Activated CD8-positive, alpha-beta memory T cell treated with anti-CD3 and anti-CD28 coated beads, Interleukin-2, amount 10 ng/mL, durations not matched to agents 7 days and 5 days (primary cell): ENCODE results near the gene PARP8. TPM values are rescaled to one million over a fixed set of nuclear protein-coding genes. Genes with fewer than 3 reads are reported as not detected.
A peak's percentile ranks its signal among the peaks of the same experiment; 100 is the strongest.
"Not testable (repeated sequence)": the region's sequence is repeated elsewhere in the genome, so short reads cannot be mapped to it uniquely, and the experiment has no call there.

Experiments used
- ATAC-seq: fragments of 150-1000 bp; cut with Tn5 transposase; one replicate; pipeline ENCODE4 v1.10.0; 2021; ENCODE audit warnings: moderate library complexity
- CTCF ChIA-PET: fragments of 350-600 bp; sonication (Branson Sonifier 250); formaldehyde crosslinking; loops from one replicate; lab custom pipeline; 2021; ENCODE audit warnings: antibody characterized with exemption; lab: Charles Lee
- DNase-seq: peaks from one replicate; pipeline ENCODE4 v3.0.0-alpha.2; 2020
- H3K27ac Mint-ChIP-seq: one replicate; pipeline ENCODE4 v1.8.0; 2021; ENCODE audit warnings: mild to moderate bottlenecking, mixed read lengths
- H3K27me3 Mint-ChIP-seq: one replicate; pipeline ENCODE4 v1.8.0; 2021; ENCODE audit warnings: mixed read lengths
- H3K36me3 Mint-ChIP-seq: one replicate; pipeline ENCODE4 v1.8.0; 2021; ENCODE audit warnings: mild to moderate bottlenecking, mixed read lengths
- H3K4me1 Mint-ChIP-seq: one replicate; pipeline ENCODE4 v1.8.0; 2021; ENCODE audit warnings: mixed read lengths
- H3K4me3 Mint-ChIP-seq: one replicate; pipeline ENCODE4 v1.8.0; 2021; ENCODE audit warnings: mild to moderate bottlenecking, moderate library complexity, mixed read lengths
- H3K9me3 Mint-ChIP-seq: one replicate; pipeline ENCODE4 v1.8.0; 2022; ENCODE audit warnings: low read depth, mixed read lengths
- total RNA-seq, 2 experiments: library from RNA; stranded (reverse); gene quantifications; one replicate each; pipeline ENCODE4 v1.2.3, GENCODE V29; 2021

PARP8 gene
- 100 to 1,000 TPM in 1 of 2 experiments, 10 to 100 TPM in 1; 79.8 to 128 TPM for total RNA-seq

DNA sequence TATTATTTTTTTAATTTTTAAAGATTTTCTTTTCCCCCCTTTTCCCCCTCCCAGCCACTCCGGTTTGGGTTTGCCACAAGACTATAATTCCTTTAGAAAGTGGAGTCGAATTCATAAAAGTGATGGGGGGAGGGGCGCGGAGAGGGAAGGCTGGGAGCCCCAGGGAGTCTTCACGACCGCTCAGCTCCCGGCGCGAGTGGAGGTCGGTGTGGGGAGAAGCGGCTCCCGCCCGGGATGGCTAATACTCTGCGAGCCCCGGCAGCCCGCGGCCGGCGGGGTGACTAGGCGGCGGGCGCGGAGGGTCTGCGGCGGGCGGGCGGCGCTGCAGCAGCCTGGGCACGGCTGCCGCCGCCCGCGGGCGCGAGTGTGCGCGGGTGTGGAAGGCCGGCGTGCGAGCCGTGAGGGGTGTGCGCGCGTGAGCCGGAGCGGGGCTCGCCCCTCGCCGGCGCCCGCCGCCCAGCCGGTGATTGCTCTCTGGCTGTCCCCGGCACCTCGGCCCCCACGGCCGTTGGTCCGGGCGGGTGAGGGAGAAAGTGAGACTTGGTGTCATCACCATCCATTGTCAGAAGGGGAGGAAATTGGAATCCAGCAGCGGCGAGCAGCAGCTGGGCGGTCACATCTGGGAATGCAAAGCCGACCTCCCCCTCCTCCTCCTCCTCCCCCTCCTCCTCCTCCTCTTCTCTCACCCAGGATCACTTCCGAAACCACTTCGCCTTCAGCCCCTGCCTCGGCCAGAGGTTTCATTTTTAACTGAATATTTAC, at the start of gene PARP8:
PARP8 (plus strand) TSS at position 377 of the 762 bp plus-strand sequence. CDS start 459 bp downstream, outside the sequence.
- H3K4me3 Mint-ChIP-seq, result peak within 1 kb of the TSS; percentile 100
- H3K27me3 Mint-ChIP-seq, result no peaks in the 10 kb centered on the region
- peak; percentile 64 for ATAC-seq
- H3K27ac Mint-ChIP-seq, result peak within 1 kb of the TSS; percentile 100
- CTCF ChIA-PET, result interaction anchor here (0.8 to 1.9 kb wide), 4 partner anchors 78 to 225 kb away, joined by 3 to 5 read pairs (median 3); partner anchors contain the start of gene EMB
- peaks cover 25% of the 10 kb centered on the region for H3K36me3 Mint-ChIP-seq
- H3K9me3 Mint-ChIP-seq, result no peaks in the 10 kb centered on the region
- peak; percentile 68 for DNase-seq
- peaks cover 34% of the 10 kb centered on the region for H3K4me1 Mint-ChIP-seq

DNA sequence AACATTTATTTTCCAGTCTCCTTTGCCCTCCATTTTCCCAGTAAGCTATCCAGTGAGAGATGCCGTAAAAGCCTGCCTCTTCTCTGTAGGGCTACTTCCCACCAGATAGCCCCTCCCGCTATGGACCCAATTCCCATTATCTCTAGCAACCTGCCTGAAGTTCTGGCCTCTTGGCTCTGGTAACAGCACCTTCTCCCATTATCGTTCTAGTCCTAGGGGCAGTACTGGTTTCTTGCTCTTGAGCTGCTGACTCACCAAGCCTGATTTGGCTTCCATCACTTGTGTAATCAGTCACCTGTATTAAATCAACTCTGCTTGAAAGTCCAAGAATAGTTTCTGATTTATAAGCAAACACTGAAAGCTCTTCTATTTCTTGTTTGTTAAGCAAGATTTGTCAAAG, 42.8 kb upstream of the PARP8 start:
- no peak overlapping the region for H3K27ac Mint-ChIP-seq
- ATAC-seq (no peak), DNase-seq (no peak)
- CTCF ChIA-PET, result interaction anchor here (1.1 kb wide), 1 partner anchor 53 kb away, joined by 4 read pairs; no protein-coding TSS in a partner anchor
- H3K36me3 Mint-ChIP-seq, result peaks cover 22% of the 10 kb centered on the region
- peaks cover 19% of the 10 kb centered on the region for H3K9me3 Mint-ChIP-seq
- H3K27me3 Mint-ChIP-seq, result no peaks in the 10 kb centered on the region
- H3K4me3 Mint-ChIP-seq, result no peak overlapping the region
- peaks cover 4% of the 10 kb centered on the region for H3K4me1 Mint-ChIP-seq

GRCh38 chr5:50634866-50635265, 31.6 kb upstream of the PARP8 start:
- DNase-seq, result peak; percentile 81
- ATAC-seq, CTCF ChIA-PET, H3K9me3 Mint-ChIP-seq, H3K27me3 Mint-ChIP-seq: not testable (repeated sequence)
- Mint-ChIP-seq H3K4me3 (peak overlapping the region; percentile 42), H3K36me3 (peaks cover 42% of the 10 kb centered on the region), H3K27ac (peak overlapping the region; percentile 87), H3K4me1 (peaks cover 54% of the 10 kb centered on the region)

GRCh38 chr5:50637576-50637975, 28.9 kb upstream of the PARP8 start:
- H3K4me3 Mint-ChIP-seq, ATAC-seq, CTCF ChIA-PET, DNase-seq, H3K27me3 Mint-ChIP-seq, H3K9me3 Mint-ChIP-seq: not testable (repeated sequence)
- peaks cover 58% of the 10 kb centered on the region for H3K4me1 Mint-ChIP-seq
- H3K27ac Mint-ChIP-seq, result peak overlapping the region; percentile 69
- H3K36me3 Mint-ChIP-seq, result peaks cover 25% of the 10 kb centered on the region

DNA sequence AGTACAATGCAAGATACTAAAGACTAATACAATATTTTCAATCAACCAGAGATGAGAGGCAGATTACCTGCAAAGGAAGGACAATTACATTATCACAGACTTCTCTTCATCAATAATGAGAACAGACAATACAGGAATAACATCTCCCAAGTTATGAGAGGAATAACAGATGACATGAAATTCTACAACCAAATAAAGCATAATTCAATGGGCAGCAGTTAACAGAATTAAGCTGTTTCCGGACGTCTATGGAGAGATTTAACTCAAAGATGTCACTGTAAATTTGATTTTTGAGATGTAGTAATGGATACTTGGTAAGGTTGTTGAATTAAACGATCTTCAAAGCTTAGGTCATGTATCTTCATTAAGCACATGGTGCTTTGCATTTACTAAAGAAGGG, 19.8 kb upstream of the PARP8 start:
- ATAC-seq (no peak), DNase-seq (no peak)
- Mint-ChIP-seq H3K9me3 (no peaks in the 10 kb centered on the region), H3K4me3 (no peak overlapping the region), H3K4me1 (peaks cover 8% of the 10 kb centered on the region), H3K36me3 (no peaks in the 10 kb centered on the region), H3K27me3 (no peaks in the 10 kb centered on the region), H3K27ac (no peak overlapping the region)
- CTCF ChIA-PET, result no interaction called here

DNA sequence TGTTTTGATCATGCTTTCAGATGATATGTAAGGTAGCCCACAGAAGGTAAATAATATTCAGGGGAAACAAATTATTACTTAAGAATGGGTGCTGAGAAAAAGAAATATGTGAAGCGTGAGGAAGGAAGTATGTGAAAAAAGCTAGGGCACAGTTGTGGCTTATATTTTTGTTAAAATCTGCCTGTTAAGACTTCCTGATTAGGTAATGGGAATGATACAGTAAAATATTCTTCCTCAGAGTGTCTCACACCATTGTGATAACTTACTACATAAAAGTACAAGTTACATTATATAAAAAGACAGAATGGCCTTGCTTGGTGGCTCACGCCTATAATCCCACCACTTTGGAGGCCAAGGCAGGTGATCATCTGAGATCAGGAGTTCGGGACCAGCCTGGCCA, 18.7 kb upstream of the PARP8 start:
- Mint-ChIP-seq H3K4me1 (peaks cover 2% of the 10 kb centered on the region), H3K36me3 (peaks cover 1% of the 10 kb centered on the region), H3K9me3 (no peaks in the 10 kb centered on the region), H3K27me3 (no peaks in the 10 kb centered on the region), H3K4me3 (no peak overlapping the region), H3K27ac (no peak overlapping the region)
- DNase-seq (no peak), ATAC-seq (no peak)
- CTCF ChIA-PET, result no interaction called here

DNA sequence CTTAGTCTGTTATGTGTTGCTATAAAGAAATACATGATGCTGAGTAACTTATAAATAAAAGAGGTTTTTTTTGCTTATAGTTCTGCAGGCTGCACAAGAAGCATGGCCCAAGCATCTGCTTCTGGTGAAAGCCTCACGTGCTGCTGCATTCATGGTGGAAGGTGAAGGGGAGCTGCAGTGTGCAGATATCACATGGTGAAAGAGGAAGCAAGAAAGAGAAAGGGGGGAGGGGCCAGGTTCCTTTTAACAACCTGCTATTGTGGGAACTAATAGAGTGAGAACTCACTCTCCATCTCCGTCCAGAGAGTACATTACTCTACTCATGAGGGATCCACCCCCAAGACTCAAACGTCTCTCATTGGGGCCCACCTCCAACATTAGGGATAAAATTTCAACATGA, 12.5 kb upstream of the PARP8 start:
- Mint-ChIP-seq H3K27ac (no peak overlapping the region), H3K4me3 (no peak overlapping the region), H3K4me1 (peaks cover 13% of the 10 kb centered on the region), H3K27me3 (no peaks in the 10 kb centered on the region), H3K36me3 (peaks cover 9% of the 10 kb centered on the region), H3K9me3 (no peaks in the 10 kb centered on the region)
- no peak for ATAC-seq
- no peak for DNase-seq
- CTCF ChIA-PET, result no interaction called here

- H3K4me3 Mint-ChIP-seq, result no peak overlapping the region
- H3K36me3 Mint-ChIP-seq, result peaks cover 9% of the 10 kb centered on the region
- CTCF ChIA-PET, result no interaction called here
- no peaks in the 10 kb centered on the region for H3K27me3 Mint-ChIP-seq
- DNase-seq, result no peak
- H3K27ac Mint-ChIP-seq, result peak overlapping the region; percentile 32
- no peak for ATAC-seq
- H3K4me1 Mint-ChIP-seq, result peaks cover 13% of the 10 kb centered on the region
- H3K9me3 Mint-ChIP-seq, result no peaks in the 10 kb centered on the region
These were observed 11.2 kb upstream of the PARP8 start for GRCh38 chr5:50655067-50655809.

DNA sequence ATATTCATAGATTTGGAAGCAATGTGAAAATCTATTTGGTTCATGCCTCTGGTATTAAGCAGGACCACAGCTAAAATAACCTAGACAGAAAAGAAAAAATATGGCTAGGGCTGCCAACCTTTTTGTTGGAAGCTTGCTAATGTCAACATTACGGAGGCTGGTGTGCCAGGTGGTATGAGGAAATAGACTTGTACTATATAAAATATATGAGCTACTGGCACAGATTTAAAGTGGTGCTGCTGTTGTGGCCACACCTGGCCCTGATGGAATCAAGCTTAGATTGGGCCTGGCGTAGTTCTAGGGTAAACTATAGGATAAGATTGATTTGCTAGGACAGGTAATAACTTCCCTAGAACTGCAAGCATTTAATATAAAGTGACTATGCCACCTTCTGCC, 10.6 kb upstream of the PARP8 start:
- Mint-ChIP-seq H3K4me1 (peaks cover 13% of the 10 kb centered on the region), H3K4me3 (no peak overlapping the region), H3K9me3 (no peaks in the 10 kb centered on the region), H3K27ac (no peak overlapping the region), H3K36me3 (peaks cover 11% of the 10 kb centered on the region), H3K27me3 (no peaks in the 10 kb centered on the region)
- CTCF ChIA-PET, result no interaction called here
- ATAC-seq, result no peak
- DNase-seq, result no peak

- ATAC-seq, result no peak
- peaks cover 10% of the 10 kb centered on the region for H3K36me3 Mint-ChIP-seq
- H3K4me1 Mint-ChIP-seq, result peaks cover 13% of the 10 kb centered on the region
- H3K9me3 Mint-ChIP-seq, result no peaks in the 10 kb centered on the region
- CTCF ChIA-PET, result interaction anchor here (0.6 kb wide), 1 partner anchor 255 kb away, joined by 3 read pairs; no protein-coding TSS in a partner anchor
- H3K4me3 Mint-ChIP-seq, result no peak overlapping the region
- DNase-seq, result no peak
- no peak overlapping the region for H3K27ac Mint-ChIP-seq
- H3K27me3 Mint-ChIP-seq, result no peaks in the 10 kb centered on the region
These were observed 9.4 kb upstream of the PARP8 start for GRCh38 chr5:50657044-50657443.

DNA sequence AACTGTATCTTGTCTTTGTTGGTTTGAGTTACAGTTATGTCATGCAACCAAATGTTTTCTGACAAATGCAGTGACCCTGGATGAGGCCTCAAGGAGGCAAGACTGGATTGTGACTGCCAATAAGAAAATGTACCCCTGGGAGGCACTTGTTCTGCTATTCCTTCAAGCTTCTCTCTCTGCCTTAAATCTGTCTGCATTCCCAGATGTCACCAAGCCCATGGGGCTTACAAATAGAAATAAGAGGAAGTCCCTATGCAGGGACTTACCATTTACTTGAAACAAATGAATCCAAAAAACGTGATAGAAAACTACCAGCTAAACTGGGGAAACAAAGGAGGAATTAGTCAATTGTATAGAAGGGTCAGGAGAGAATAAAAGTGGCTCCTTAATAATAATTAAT, 8.2 kb upstream of the PARP8 start:
- ATAC-seq (no peak), DNase-seq (no peak)
- H3K27ac Mint-ChIP-seq, result no peak overlapping the region
- H3K27me3 Mint-ChIP-seq, result no peaks in the 10 kb centered on the region
- H3K9me3 Mint-ChIP-seq, result no peaks in the 10 kb centered on the region
- CTCF ChIA-PET, result no interaction called here
- H3K4me3 Mint-ChIP-seq, result no peak overlapping the region
- peaks cover 15% of the 10 kb centered on the region for H3K4me1 Mint-ChIP-seq
- peaks cover 10% of the 10 kb centered on the region for H3K36me3 Mint-ChIP-seq

DNA sequence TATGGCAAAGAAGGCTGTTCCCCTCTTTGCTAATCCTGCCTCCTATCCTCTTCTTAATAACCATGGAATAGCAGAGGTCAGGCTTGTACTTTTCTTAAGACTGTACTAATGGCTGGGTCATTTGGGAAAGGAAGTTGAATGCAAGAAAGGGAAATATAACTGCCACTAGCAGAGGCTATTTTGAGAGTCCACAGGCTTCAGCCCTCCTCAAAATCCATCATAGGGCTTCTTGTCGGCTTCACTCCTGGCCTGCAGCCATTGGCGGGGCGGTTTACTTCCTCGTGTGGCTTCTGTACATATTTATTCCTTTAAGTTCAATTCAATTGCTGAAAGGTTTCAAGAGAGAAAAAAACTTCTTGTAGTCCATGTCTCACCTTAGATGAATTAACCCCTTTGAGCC, 2.8 kb upstream of the PARP8 start:
- CTCF ChIA-PET, result interaction anchor here (1.7 kb wide), 1 partner anchor 71 kb away, joined by 5 read pairs; no protein-coding TSS in a partner anchor
- peaks cover 14% of the 10 kb centered on the region for H3K4me1 Mint-ChIP-seq

DNA sequence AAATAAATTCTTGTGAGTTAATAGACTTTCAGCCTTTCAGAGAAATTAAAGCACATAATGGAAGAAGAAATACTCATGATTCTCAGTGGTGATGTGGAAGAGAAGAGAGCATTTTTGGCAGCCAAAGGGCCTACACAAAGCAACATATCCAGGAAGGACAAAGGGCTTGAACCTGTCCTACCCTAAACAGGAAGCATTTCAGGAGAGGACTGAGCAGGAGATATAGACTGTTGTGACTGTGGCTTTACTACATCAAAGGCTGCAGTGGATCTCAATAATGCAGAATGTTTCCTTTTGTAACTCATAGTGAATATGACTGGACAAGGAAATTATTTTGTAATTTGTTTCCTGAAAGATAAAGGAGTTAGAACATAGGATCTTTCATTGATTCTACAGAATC, 1.3 kb upstream of the PARP8 start:
- no peak for DNase-seq
- Mint-ChIP-seq H3K27ac (peak overlapping the region; percentile 99), H3K36me3 (peaks cover 20% of the 10 kb centered on the region), H3K4me3 (peak overlapping the region; percentile 100), H3K27me3 (no peaks in the 10 kb centered on the region), H3K9me3 (no peaks in the 10 kb centered on the region), H3K4me1 (peaks cover 25% of the 10 kb centered on the region)
- CTCF ChIA-PET, result interaction anchor here (1.7 kb wide), 1 partner anchor 72 kb away, joined by 5 read pairs; no protein-coding TSS in a partner anchor
- peak; percentile 28 for ATAC-seq

More for the DNA sequence above, 2.8 kb upstream of the PARP8 start:
- no peak for ATAC-seq
- H3K9me3 Mint-ChIP-seq, result no peaks in the 10 kb centered on the region
- no peak overlapping the region for H3K27ac Mint-ChIP-seq
- no peaks in the 10 kb centered on the region for H3K27me3 Mint-ChIP-seq
- peaks cover 13% of the 10 kb centered on the region for H3K36me3 Mint-ChIP-seq
- no peak for DNase-seq
- no peak overlapping the region for H3K4me3 Mint-ChIP-seq
